ENCODE data around the gene TM2D1.
"Not testable (repeated sequence)": the region's sequence is repeated elsewhere in the genome, so short reads cannot be mapped to it uniquely, and the experiment has no call there.

TM2D1 gene

DNA sequence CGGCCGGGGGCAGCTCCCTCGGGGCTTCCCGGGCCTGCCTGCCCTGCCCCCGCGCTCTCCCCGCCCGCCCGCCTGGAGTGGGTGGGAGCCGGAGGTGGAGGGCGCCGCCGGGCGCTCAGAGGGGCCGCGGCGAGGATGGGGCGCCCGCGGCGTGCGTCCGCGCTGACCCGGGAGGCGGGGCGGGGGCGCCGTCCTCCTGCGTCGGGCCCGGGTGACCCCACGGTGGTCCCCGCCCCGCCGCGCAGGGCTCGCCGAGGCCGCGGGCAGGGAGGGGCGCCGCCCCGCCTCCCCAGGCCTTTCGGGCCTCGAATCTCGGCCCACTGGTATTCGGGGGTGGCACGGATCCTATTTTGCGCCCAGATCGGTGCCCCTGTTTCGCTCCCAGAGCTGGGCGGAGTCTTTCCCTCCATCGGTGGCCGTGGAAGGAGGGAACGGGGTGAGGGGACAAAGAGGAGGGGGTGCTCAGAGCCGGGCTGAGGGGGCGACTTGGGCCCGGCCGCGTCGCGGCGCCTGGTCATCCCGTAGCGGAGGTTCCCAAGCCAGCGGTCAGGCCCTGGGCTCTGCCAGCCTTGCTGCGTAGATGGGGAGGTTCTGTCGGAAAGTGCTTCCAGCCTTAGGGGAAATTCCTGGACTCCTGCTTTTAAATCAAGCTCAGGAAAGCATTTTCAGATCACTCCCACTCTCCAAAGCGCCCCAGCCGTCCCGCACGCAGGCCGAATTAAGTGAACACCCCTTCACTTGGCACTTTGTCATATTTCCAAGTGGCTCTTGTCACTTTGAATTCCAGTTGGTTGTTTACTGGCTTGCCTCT is 17.9 kb upstream of the TM2D1 start:
- peak; percentile 77 for DNase-seq (ENCODE audit: low spot score)
- in situ Hi-C loops (cut with MboI; ENCODE audit: low sequenced_read_pairs, unreplicated experiment), result no loop called here
- no peak for TF ChIP-seq CTCF (IDR thresholded peaks at IDR 0.05; ENCODE audit: borderline replicate concordance, control extremely low read depth, extremely low read depth, insufficient read depth, missing control alignments)

DNA sequence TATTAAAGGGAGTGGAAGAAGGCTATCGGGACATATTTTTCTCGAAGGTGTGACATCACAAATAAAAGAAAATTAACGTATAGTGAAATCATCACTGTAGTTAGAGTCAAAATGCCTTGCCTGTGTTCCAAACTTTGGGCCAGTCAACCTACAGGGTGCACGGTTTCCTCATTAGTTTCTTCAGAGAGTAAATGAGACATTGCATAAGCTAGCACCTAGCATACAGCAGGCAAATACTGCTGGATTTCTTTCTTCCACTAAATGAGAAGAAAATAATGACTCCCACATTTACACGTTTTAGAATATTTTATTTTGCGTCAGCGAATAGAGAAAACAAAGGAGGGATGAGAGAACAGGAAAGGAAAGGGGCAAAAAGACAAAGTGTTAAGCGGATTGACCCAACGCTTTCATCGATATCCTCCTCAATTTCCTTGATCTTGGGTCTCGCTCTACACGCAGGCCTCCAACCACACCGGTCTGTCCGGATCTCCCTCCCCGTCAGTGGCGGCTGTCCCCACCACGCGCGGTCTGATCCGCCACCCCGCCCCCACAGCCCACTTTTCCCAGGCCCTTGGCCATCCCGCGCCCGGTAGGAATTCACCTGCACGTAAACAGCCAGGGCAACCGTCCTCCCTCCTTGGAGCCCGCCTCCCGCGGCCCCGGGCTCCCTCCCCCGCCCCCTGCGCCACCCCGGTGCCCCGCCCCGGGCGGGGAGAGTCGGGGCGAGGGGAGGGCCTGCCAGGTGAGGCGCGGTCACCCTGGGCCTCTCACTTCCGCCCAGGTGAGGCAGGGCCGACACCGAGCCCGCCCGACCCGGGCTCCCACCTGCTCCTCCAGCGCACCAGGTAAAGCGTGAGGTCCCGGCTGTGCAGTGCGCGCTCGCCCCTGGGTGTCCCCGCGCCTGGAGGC is 17.0 kb upstream of the TM2D1 start, which contains the start of gene PATJ:
PATJ (plus strand) TSS at position 770 of the 909 bp plus-strand sequence. CDS start 20,413 bp downstream, outside the sequence.
- DNase-seq (ENCODE audit: low spot score), result peak; percentile 87
- TF ChIP-seq CTCF (IDR thresholded peaks at IDR 0.05; ENCODE audit: borderline replicate concordance, control extremely low read depth, extremely low read depth, insufficient read depth, missing control alignments), result no peak
- in situ Hi-C loops (cut with MboI; ENCODE audit: low sequenced_read_pairs, unreplicated experiment), result no loop called here

DNA sequence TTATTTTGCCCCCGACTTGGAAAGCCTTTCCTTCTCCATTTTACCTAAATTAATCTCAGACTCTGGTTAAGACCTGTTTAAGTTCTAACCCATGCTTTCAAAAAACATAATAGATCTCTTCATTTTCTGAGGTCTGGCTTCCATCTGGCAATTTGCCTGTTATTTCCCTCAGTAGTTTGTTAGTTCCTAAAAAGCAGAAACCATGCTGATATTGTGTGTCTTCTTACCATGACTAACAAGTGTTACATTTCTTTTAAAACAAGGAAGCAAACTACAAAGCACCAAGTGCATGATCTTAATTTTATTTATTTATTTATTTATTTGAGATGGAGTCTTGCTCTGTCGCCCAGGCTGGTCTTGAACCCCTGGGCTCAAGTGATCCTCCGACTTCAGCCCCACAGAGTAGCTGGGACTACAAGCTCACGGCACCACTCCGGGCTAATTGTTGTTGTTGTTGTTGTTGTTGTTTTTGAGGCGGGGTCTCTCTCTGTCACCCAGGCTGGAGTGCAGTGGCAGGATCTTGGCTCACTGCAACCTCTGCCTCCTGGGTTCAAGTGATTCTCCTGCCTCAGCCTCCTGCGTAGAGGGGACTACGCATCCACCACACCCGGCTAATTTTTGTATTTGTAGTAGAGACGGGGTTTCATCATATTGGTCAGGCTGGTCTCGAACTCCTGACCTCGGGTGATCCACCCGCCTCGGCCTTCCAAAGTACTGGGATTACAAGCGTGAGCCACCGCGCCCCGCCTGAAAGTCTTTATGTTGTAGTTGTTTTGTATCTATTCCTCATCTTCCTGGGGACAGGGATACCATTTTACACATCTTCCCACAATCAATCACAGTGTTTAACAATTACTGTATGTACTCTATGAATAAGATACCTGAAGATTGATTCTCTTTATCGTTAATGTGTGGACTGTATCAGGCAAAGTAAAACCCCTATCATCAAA is 16.1 kb upstream of the TM2D1 start:
- no peak for TF ChIP-seq CTCF (IDR thresholded peaks at IDR 0.05; ENCODE audit: borderline replicate concordance, control extremely low read depth, extremely low read depth, insufficient read depth, missing control alignments)
- DNase-seq (ENCODE audit: low spot score), result no peak
- in situ Hi-C loops (cut with MboI; ENCODE audit: low sequenced_read_pairs, unreplicated experiment), result no loop called here

DNA sequence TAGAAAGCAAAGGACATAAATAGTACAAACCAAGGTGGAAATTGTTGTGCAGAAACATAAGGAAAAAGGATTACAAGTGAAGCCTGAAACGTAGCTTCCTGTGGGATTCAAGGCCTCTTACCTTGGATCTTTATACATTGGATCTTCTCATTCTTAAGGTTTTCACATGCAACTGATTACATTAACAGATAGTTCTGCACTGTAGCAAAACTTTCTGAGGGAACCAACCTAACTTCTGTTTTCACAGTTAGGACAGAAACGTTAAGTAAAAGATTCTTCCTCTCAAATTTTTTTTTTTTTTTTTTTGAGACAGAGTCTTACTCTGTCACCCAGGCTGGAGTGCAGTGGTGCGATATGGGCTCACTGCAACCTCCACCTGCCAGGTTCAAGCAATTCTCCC is 7.8 kb upstream of the TM2D1 start:
- in situ Hi-C loops (cut with MboI; ENCODE audit: low sequenced_read_pairs, unreplicated experiment), result no loop called here
- TF ChIP-seq CTCF (IDR thresholded peaks at IDR 0.05; ENCODE audit: borderline replicate concordance, control extremely low read depth, extremely low read depth, insufficient read depth, missing control alignments), result no peak
- DNase-seq (ENCODE audit: low spot score), result no peak

DNA sequence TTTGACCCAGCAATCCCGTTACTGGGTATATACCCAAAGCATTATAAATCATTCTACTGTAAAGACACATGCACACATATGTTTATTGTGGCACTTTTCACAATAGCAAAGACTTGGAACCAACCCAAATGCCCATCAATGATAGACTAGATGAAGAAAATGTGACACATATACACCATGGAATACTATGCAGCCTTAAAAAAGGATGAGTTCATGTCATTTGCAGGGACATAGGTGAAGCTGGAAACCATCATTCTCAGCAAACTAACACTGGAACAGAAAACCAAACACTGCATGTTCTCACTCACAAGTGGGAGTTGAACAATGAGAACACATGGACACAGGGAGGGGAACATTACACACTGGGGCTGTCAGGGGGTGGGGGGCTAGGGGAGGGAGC is 5.7 kb upstream of the TM2D1 start:
- in situ Hi-C loops (cut with MboI; ENCODE audit: low sequenced_read_pairs, unreplicated experiment); DNase-seq (ENCODE audit: low spot score): not testable (repeated sequence)

DNA sequence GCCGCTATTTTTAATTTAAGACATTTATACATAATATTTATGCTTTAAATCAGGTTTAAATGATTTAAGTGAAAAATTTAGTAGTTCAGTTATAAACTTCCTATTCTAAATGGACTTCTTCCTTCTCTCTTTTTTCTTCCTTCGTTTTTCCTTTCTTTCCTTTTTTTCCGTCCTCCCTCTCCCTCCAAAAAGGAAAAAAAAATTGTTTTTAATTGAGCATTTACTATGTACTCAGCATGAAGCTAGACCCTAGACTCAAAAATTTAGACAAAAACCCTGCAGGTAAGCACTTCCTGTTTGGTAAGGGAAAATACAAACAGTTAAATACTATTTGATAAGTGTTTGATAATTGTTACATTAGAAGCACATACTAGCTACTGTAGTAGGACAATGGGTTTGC is 2.6 kb upstream of the TM2D1 start:
- in situ Hi-C loops (cut with MboI; ENCODE audit: low sequenced_read_pairs, unreplicated experiment), result no loop called here
- no peak for DNase-seq (ENCODE audit: low spot score)
- no peak for TF ChIP-seq CTCF (IDR thresholded peaks at IDR 0.05; ENCODE audit: borderline replicate concordance, control extremely low read depth, extremely low read depth, insufficient read depth, missing control alignments)

All from GM13976 (cell line).